ENCODE data around the gene MYO1H. TPM values are rescaled to one million over a fixed set of nuclear protein-coding genes. Genes with fewer than 3 reads are reported as not detected.
"Not testable (repeated sequence)": the region's sequence is repeated elsewhere in the genome, so short reads cannot be mapped to it uniquely, and the experiment has no call there.

Gene MYO1H
- total RNA-seq, 2 experiments from 2014 or later, result not detected

- no peaks in the 10 kb centered on the region for H3K9me3 ChIP-seq (ENCODE audit: control insufficient read depth in 1 of 2, insufficient read depth in 1 of 2, low read length in 2 of 2)
- peaks cover 15% of the 10 kb centered on the region for H3K4me1 ChIP-seq (ENCODE audit: insufficient read depth, low read length)
- no peaks in the 10 kb centered on the region for H3K36me3 ChIP-seq (ENCODE audit: insufficient read depth, low read length)
- TF ChIP-seq CTCF (IDR thresholded peaks at IDR 0.05), result no peak
- H3K27ac ChIP-seq (ENCODE audit: low read depth in 1 of 2, low read length in 2 of 2), result no peak overlapping the region
- intact Hi-C loops (cut with DNase I, micrococcal nuclease), result no loop called here
- ChIA-PET POLR2A (no interaction called here), CTCF (no interaction called here)
- H3K27me3 ChIP-seq (ENCODE audit: control insufficient read depth in 1 of 2, insufficient read depth in 2 of 2, low read length in 2 of 2), result peaks cover 49 to 51% of the 10 kb centered on the region in 2 experiments
- ATAC-seq (ENCODE audit: poor library complexity) (no peak), DNase-seq (no peak)
- Mint-ChIP-seq H3K9me3 (no peaks in the 10 kb centered on the region), H3K27me3 (peaks cover 75% of the 10 kb centered on the region), H3K27ac (no peak overlapping the region), H3K4me1 (ENCODE audit: low read depth) (no peaks in the 10 kb centered on the region), H3K36me3 (ENCODE audit: low read depth) (no peaks in the 10 kb centered on the region), H3K4me3 (peak overlapping the region; percentile 67)
- peak overlapping the region; percentile 26 for H3K4me3 ChIP-seq (ENCODE audit: low read length)
Observed at GRCh38 chr12:109309381-109310246, 38.1 kb upstream of the MYO1H start.

- Mint-ChIP-seq H3K4me3 (peak overlapping the region; percentile 69), H3K4me1 (ENCODE audit: low read depth) (no peaks in the 10 kb centered on the region), H3K9me3 (no peaks in the 10 kb centered on the region), H3K27ac (no peak overlapping the region), H3K27me3 (peaks cover 74% of the 10 kb centered on the region), H3K36me3 (ENCODE audit: low read depth) (no peaks in the 10 kb centered on the region)
- Histone ChIP-seq H3K27ac (ENCODE audit: low read depth in 1 of 2, low read length in 2 of 2) (no peak overlapping the region), H3K9me3 (ENCODE audit: control insufficient read depth in 1 of 2, insufficient read depth in 1 of 2, low read length in 2 of 2) (no peaks in the 10 kb centered on the region), H3K27me3 (ENCODE audit: control insufficient read depth in 1 of 2, insufficient read depth in 2 of 2, low read length in 2 of 2) (peaks cover 48 to 49% of the 10 kb centered on the region in 2 experiments), H3K4me1 (ENCODE audit: insufficient read depth, low read length) (peaks cover 15% of the 10 kb centered on the region), H3K36me3 (ENCODE audit: insufficient read depth, low read length) (no peaks in the 10 kb centered on the region), H3K4me3 (ENCODE audit: low read length) (peak overlapping the region; percentile 22)
- ChIA-PET CTCF (no interaction called here), POLR2A (no interaction called here)
- intact Hi-C loops (cut with DNase I, micrococcal nuclease), result no loop called here
- no peak for DNase-seq
- TF ChIP-seq CTCF (IDR thresholded peaks at IDR 0.05), result no peak
- no peak for ATAC-seq (ENCODE audit: poor library complexity)
Observed at GRCh38 chr12:109310247-109311125, 37.2 kb upstream of the MYO1H start.

- intact Hi-C loops (cut with DNase I, micrococcal nuclease); H3K4me3 Mint-ChIP-seq; H3K36me3 Mint-ChIP-seq (ENCODE audit: low read depth); POLR2A ChIA-PET; H3K27ac Mint-ChIP-seq; H3K9me3 Mint-ChIP-seq; H3K4me1 ChIP-seq (ENCODE audit: insufficient read depth, low read length); H3K27ac ChIP-seq (ENCODE audit: low read depth in 1 of 2, low read length in 2 of 2); H3K4me1 Mint-ChIP-seq (ENCODE audit: low read depth); H3K9me3 ChIP-seq (ENCODE audit: control insufficient read depth in 1 of 2, insufficient read depth in 1 of 2, low read length in 2 of 2); ATAC-seq (ENCODE audit: poor library complexity); DNase-seq; H3K4me3 ChIP-seq (ENCODE audit: low read length); CTCF ChIA-PET; H3K36me3 ChIP-seq (ENCODE audit: insufficient read depth, low read length): not testable (repeated sequence)
- peaks cover 47% of the 10 kb centered on the region for H3K27me3 Mint-ChIP-seq
- H3K27me3 ChIP-seq (ENCODE audit: control insufficient read depth in 1 of 2, insufficient read depth in 2 of 2, low read length in 2 of 2), result peaks cover 5 to 11% of the 10 kb centered on the region in 2 experiments
Observed at GRCh38 chr12:109321294-109321693, 26.4 kb upstream of the MYO1H start.
